SK-N-MC (cell line): ENCODE data around the gene SYT2.
"Not testable (repeated sequence)": the region's sequence is repeated elsewhere in the genome, so short reads cannot be mapped to it uniquely, and the experiment has no call there.

ENCODE experiments used
- DNase-seq: peaks from one replicate; pipeline ENCODE4 v3.0.0-alpha.2; 2011; ENCODE audit warnings: low read depth, low spot score
- H3K27ac ChIP-seq: fragments of 200-600 bp; sonication (generic); 2 replicates; pipeline ENCODE4 v1.5.1; 2016; ENCODE audit warnings: mixed run types
- H3K36me3 ChIP-seq: fragments of 200-600 bp; sonication (generic); 2 replicates; pipeline ENCODE4 v1.6.1; 2017; ENCODE audit warnings: antibody characterized with exemption, low read length, mixed read lengths; ENCODE audit not compliant: insufficient read depth
- H3K4me3 ChIP-seq: fragments of 200-600 bp; sonication (generic); 2 replicates; pipeline ENCODE4 v1.5.1; 2016
- H3K9ac ChIP-seq: fragments of 200-600 bp; sonication (generic); 2 replicates; pipeline ENCODE4 v1.8.0; 2017; ENCODE audit warnings: mixed run types, mixed read lengths; ENCODE audit not compliant: insufficient read length
- H3K9me3 ChIP-seq: fragments of 200-600 bp; sonication (generic); 2 replicates; pipeline ENCODE4 v1.6.1; 2017; ENCODE audit warnings: low read depth, mild to moderate bottlenecking, antibody characterized with exemption, low read length, moderate library complexity, mixed read lengths
- EZH2 ChIP-seq: fragments of 200-600 bp; sonication (generic); IDR thresholded peaks from one replicate; pipeline ENCODE4 v1.6.1; 2017; ENCODE audit warnings: antibody characterized with exemption
- FOXP2 ChIP-seq: optimal IDR thresholded peaks from 2 replicates; pipeline ENCODE3; 2011; ENCODE audit warnings: mild to moderate bottlenecking, moderate library complexity; ENCODE audit not compliant: insufficient read depth; ENCODE audit errors: extremely low read length, control extremely low read depth
- POLR2AphosphoS5 ChIP-seq: IDR thresholded peaks from 2 replicates; pipeline ENCODE4 v1.6.1; 2012; ENCODE audit warnings: mild to moderate bottlenecking, low read depth, low read length, borderline replicate concordance

SYT2 gene

GRCh38 chr1:202625416-202626360 lies 84.6 kb downstream of the SYT2 start:
- Histone ChIP-seq H3K27ac (no peak overlapping the region), H3K36me3 (no peaks in the 10 kb centered on the region), H3K9ac (no peak overlapping the region), H3K4me3 (no peak overlapping the region), H3K9me3 (no peaks in the 10 kb centered on the region)
- no peak for DNase-seq
- TF ChIP-seq POLR2AphosphoS5, result no peak
- no peak for TF ChIP-seq FOXP2
- TF ChIP-seq EZH2, result no peak

- TF ChIP-seq POLR2AphosphoS5, result no peak
- TF ChIP-seq FOXP2, result no peak
- TF ChIP-seq EZH2, result no peak
- no peak for DNase-seq
- Histone ChIP-seq H3K9ac (no peak overlapping the region), H3K36me3 (no peaks in the 10 kb centered on the region), H3K27ac (no peak overlapping the region), H3K4me3 (no peak overlapping the region), H3K9me3 (no peaks in the 10 kb centered on the region)
Measured at GRCh38 chr1:202624781-202625108, 85.5 kb downstream of the SYT2 start.

- no peak for DNase-seq
- TF ChIP-seq POLR2AphosphoS5 (no peak), FOXP2 (no peak), EZH2 (no peak)
- Histone ChIP-seq H3K9me3 (no peaks in the 10 kb centered on the region), H3K36me3 (no peaks in the 10 kb centered on the region), H3K27ac (no peak overlapping the region), H3K4me3 (no peak overlapping the region), H3K9ac (no peak overlapping the region)
Measured at GRCh38 chr1:202624088-202624780, 86.0 kb downstream of the SYT2 start.

GRCh38 chr1:202623476-202623875 lies 86.8 kb downstream of the SYT2 start:
- not testable (repeated sequence) for H3K27ac ChIP-seq, H3K4me3 ChIP-seq, H3K9ac ChIP-seq, DNase-seq, H3K9me3 ChIP-seq, H3K36me3 ChIP-seq

- no peak overlapping the region for H3K9ac ChIP-seq
- H3K36me3 ChIP-seq, result no peaks in the 10 kb centered on the region
- DNase-seq, result no peak
- H3K4me3 ChIP-seq, result no peak overlapping the region
- no peaks in the 10 kb centered on the region for H3K9me3 ChIP-seq
- TF ChIP-seq POLR2AphosphoS5 (no peak), FOXP2 (no peak), EZH2 (no peak)
- no peak overlapping the region for H3K27ac ChIP-seq
Measured at GRCh38 chr1:202623075-202623474, 87.2 kb downstream of the SYT2 start.

- Histone ChIP-seq H3K4me3 (no peak overlapping the region), H3K9ac (no peak overlapping the region), H3K27ac (no peak overlapping the region)
Measured at GRCh38 chr1:202622388-202622787, 87.9 kb downstream of the SYT2 start.

GRCh38 chr1:202621446-202621845 lies 88.8 kb downstream of the SYT2 start:
- no peak for TF ChIP-seq EZH2
- no peak for TF ChIP-seq FOXP2
- no peak for TF ChIP-seq POLR2AphosphoS5
- Histone ChIP-seq H3K9ac (no peak overlapping the region), H3K27ac (no peak overlapping the region)

More at GRCh38 chr1:202622388-202622787, 87.9 kb downstream of the SYT2 start:
- Histone ChIP-seq H3K36me3 (no peaks in the 10 kb centered on the region), H3K9me3 (no peaks in the 10 kb centered on the region)
- TF ChIP-seq FOXP2 (no peak), POLR2AphosphoS5 (no peak), EZH2 (no peak)
- no peak for DNase-seq

GRCh38 chr1:202620036-202620435 lies 90.2 kb downstream of the SYT2 start:
- not testable (repeated sequence) for H3K9ac ChIP-seq, H3K9me3 ChIP-seq, H3K4me3 ChIP-seq, DNase-seq, H3K27ac ChIP-seq, H3K36me3 ChIP-seq

More at GRCh38 chr1:202621446-202621845, 88.8 kb downstream of the SYT2 start:
- Histone ChIP-seq H3K36me3 (no peaks in the 10 kb centered on the region), H3K4me3 (no peak overlapping the region), H3K9me3 (no peaks in the 10 kb centered on the region)
- no peak for DNase-seq

- no peak for TF ChIP-seq FOXP2
- TF ChIP-seq EZH2, result no peak
- no peak for TF ChIP-seq POLR2AphosphoS5
- no peak overlapping the region for H3K27ac ChIP-seq
- no peaks in the 10 kb centered on the region for H3K36me3 ChIP-seq
- H3K4me3 ChIP-seq, result no peak overlapping the region
- DNase-seq, result no peak
- H3K9me3 ChIP-seq, result no peaks in the 10 kb centered on the region
- H3K9ac ChIP-seq, result no peak overlapping the region
Measured at GRCh38 chr1:202619505-202619904, 90.7 kb downstream of the SYT2 start.

GRCh38 chr1:202619012-202619411 lies 91.2 kb downstream of the SYT2 start:
- not testable (repeated sequence) for H3K4me3 ChIP-seq, DNase-seq

More at GRCh38 chr1:202619012-202619411, 91.2 kb downstream of the SYT2 start:
- not testable (repeated sequence) for H3K27ac ChIP-seq, H3K36me3 ChIP-seq, H3K9ac ChIP-seq, H3K9me3 ChIP-seq
